ENCODE data around the gene WNK2. TPM values are rescaled to one million over a fixed set of nuclear protein-coding genes. Genes with fewer than 3 reads are reported as not detected.

Gene WNK2
- polyA plus RNA-seq, 2 of the 4 experiments (the other 2 are of a cell fraction) = 2.1 to 6.7 TPM

- ATAC-seq (no peak), FAIRE-seq (no peak), DNase-seq (ENCODE audit: low read depth in 1 of 2, low spot score in 1 of 2) (no peak)
- WGBS (ENCODE audit: missing lambda C conversion rate) = 25% methylated on average over 1 of the region's 1 CpG
- Histone ChIP-seq H3K27ac (no peak overlapping the region), H3K4me2 (no peak overlapping the region), H3K9me3 (no peaks in the 10 kb centered on the region), H3K4me1 (0 out of 3 replicates have a peak, but pooled peaks cover 3% of the 10 kb centered on the region), H3K4me3 (no peak overlapping the region)
- ChIA-PET CTCF (interaction anchor here (0.9 to 2.4 kb wide), 5 partner anchors 13 to 124 kb away, joined by 3 to 8 read pairs (median 4); no protein-coding TSS in a partner anchor), POLR2A (no interaction called here)
- TF ChIP-seq HOXB5 (CRISPR knock-in tag; IDR thresholded peaks at IDR 0.05) (no peak), CEBPB (IDR thresholded peaks at IDR 0.05) (no peak), TFCP2L1 (CRISPR knock-in tag; IDR thresholded peaks at IDR 0.05) (no peak), SMC3 (IDR thresholded peaks at IDR 0.05) (no peak), HDAC2 (IDR thresholded peaks at IDR 0.05) (no peak), ZFP36 (IDR thresholded peaks at IDR 0.05; ENCODE audit: borderline replicate concordance, partially characterized antibody) (no peak), HOXA7 (CRISPR knock-in tag; IDR thresholded peaks at IDR 0.05) (no peak), HES2 (IDR thresholded peaks at IDR 0.05) (no peak), ZNF302 (CRISPR knock-in tag; IDR thresholded peaks at IDR 0.05) (no peak), MYC (IDR thresholded peaks at IDR 0.05; ENCODE audit: borderline replicate concordance, low read length) (no peak), POLR2A (IDR thresholded peaks at IDR 0.05; ENCODE audit: low read length) (no peak), USF2 (IDR thresholded peaks at IDR 0.05) (no peak), RCOR1 (IDR thresholded peaks at IDR 0.05; ENCODE audit: low read depth, low read length) (no peak), GATA3 (IDR thresholded peaks at IDR 0.05; ENCODE audit: borderline replicate concordance) (no peak), FOXS1 (CRISPR knock-in tag; IDR thresholded peaks at IDR 0.05) (no peak), MAZ (IDR thresholded peaks at IDR 0.05; ENCODE audit: borderline replicate concordance, low read depth, low read length) (no peak)
Measured at GRCh38 chr9:93180938-93181337, 3.0 kb upstream of the WNK2 start.

- no peak overlapping the region for H3K4me2 ChIP-seq
- no peak overlapping the region for H3K4me3 ChIP-seq
- WGBS (ENCODE audit: missing lambda C conversion rate) = 77% methylated on average over 3 of the region's 5 CpGs
- H3K9me3 ChIP-seq = no peaks in the 10 kb centered on the region
- no peak for DNase-seq (ENCODE audit: low read depth in 1 of 2, low spot score in 1 of 2)
- ChIA-PET CTCF (interaction anchor here (0.8 to 2.4 kb wide), 5 partner anchors 23 to 123 kb away, joined by 3 to 8 read pairs (median 4); no protein-coding TSS in a partner anchor), POLR2A (no interaction called here)
- no peak for ATAC-seq
- H3K27ac ChIP-seq = no peak overlapping the region
- no peak for FAIRE-seq
- TF ChIP-seq CHD4 (IDR thresholded peaks at IDR 0.05; ENCODE audit: borderline replicate concordance) = no peak
- H3K4me1 ChIP-seq = 0 out of 3 replicates have a peak, but pooled peaks cover 3% of the 10 kb centered on the region
Measured at GRCh38 chr9:93181672-93182435, 2.1 kb upstream of the WNK2 start.

GRCh38 chr9:93182572-93182971 is 1.4 kb upstream of the WNK2 start:
- ChIA-PET POLR2A (no interaction called here), CTCF (interaction anchor here (0.8 to 1.7 kb wide), 3 partner anchors 21 to 122 kb away, joined by 3 to 5 read pairs (median 3); no protein-coding TSS in a partner anchor)
- H3K27ac ChIP-seq = no peak overlapping the region
- H3K4me1 ChIP-seq = 0 out of 3 replicates have a peak, but pooled peaks cover 3% of the 10 kb centered on the region
- no peak for DNase-seq (ENCODE audit: low read depth in 1 of 2, low spot score in 1 of 2)
- H3K4me2 ChIP-seq = no peak overlapping the region
- no peaks in the 10 kb centered on the region for H3K9me3 ChIP-seq
- WGBS (ENCODE audit: missing lambda C conversion rate) = 73% methylated on average over 6 of the region's 6 CpGs
- ATAC-seq = no peak
- no peak overlapping the region for H3K4me3 ChIP-seq
- FAIRE-seq = no peak
- TF ChIP-seq ZC3H11A (IDR thresholded peaks at IDR 0.05) = no peak
- TF ChIP-seq HEYL (CRISPR knock-in tag; IDR thresholded peaks at IDR 0.05) = no peak
- TF ChIP-seq NFE2L2 (conservative IDR thresholded peaks at IDR 0.05; ENCODE audit: low read length) = no peak
- no peak for TF ChIP-seq HDAC2 (IDR thresholded peaks at IDR 0.05)
- no peak for TF ChIP-seq RCOR1 (IDR thresholded peaks at IDR 0.05; ENCODE audit: low read depth, low read length)
- no peak for TF ChIP-seq EP300 (IDR thresholded peaks at IDR 0.05)
- TF ChIP-seq CTCF (IDR thresholded peaks at IDR 0.05) = no peak
- no peak for TF ChIP-seq USF2 (IDR thresholded peaks at IDR 0.05)
- TF ChIP-seq ZFP36 (IDR thresholded peaks at IDR 0.05; ENCODE audit: borderline replicate concordance, partially characterized antibody) = no peak
- no peak for TF ChIP-seq MAFK (IDR thresholded peaks at IDR 0.05; ENCODE audit: partially characterized antibody)
- no peak for TF ChIP-seq CBX2 (IDR thresholded peaks at IDR 0.05; ENCODE audit: borderline replicate concordance, low read depth)
- TF ChIP-seq ATOH8 (CRISPR knock-in tag; IDR thresholded peaks at IDR 0.05; ENCODE audit: low read depth) = no peak
- TF ChIP-seq HMGXB4 (CRISPR knock-in tag; IDR thresholded peaks at IDR 0.05; ENCODE audit: borderline replicate concordance) = no peak
- no peak for TF ChIP-seq SREBF2 (IDR thresholded peaks at IDR 0.05)
- TF ChIP-seq FOSB (CRISPR knock-in tag; IDR thresholded peaks at IDR 0.05) = no peak
- no peak for TF ChIP-seq SMC3 (IDR thresholded peaks at IDR 0.05)
- no peak for TF ChIP-seq MYC (IDR thresholded peaks at IDR 0.05; ENCODE audit: borderline replicate concordance, low read length)
